Measurements from ENCODE around the gene JAML. TPM values are rescaled to one million over a fixed set of nuclear protein-coding genes. Genes with fewer than 3 reads are reported as not detected.
A peak's percentile ranks its signal among the peaks of the same experiment; 100 is the strongest.

Gene JAML
- total and polyA plus RNA-seq, 8 donors, result 0.39 to 7.4 (median 2.3) TPM

DNA sequence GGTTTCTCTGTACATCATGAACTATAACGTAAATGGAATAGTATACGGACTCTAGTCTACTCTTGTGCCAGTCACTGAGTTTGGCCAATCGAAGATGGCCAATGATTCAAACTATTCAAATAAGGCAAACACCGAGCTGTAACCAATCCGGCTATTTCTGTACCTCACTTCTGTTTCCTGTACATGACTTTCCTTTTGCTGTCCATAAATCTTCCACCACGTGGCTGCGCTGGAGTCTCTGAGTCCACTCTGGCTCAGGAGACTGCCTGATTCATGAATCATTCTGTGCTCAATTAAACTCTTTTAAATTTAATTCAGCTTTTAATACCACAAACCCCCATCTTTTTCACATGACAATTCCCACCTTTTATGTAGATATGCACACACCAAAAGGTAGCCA is 1.5 kb upstream of the JAML start:
- Histone ChIP-seq H3K4me3 (no peak overlapping the region), H3K27me3 (no peaks in the 10 kb centered on the region), H3K9me3 (no peaks in the 10 kb centered on the region), H3K36me3 (peaks cover 0 to 23% (median 3%) of the 10 kb centered on the region in 3 donors), H3K27ac (no peak overlapping the region), H3K4me1 (no peaks in the 10 kb centered on the region)
- WGBS, 2 donors, result 83 to 86% methylated on average over 7 of the region's 7 CpGs
- intact Hi-C loops (cut with DNase I), result no loop called here
- TF ChIP-seq, protein P1, sequence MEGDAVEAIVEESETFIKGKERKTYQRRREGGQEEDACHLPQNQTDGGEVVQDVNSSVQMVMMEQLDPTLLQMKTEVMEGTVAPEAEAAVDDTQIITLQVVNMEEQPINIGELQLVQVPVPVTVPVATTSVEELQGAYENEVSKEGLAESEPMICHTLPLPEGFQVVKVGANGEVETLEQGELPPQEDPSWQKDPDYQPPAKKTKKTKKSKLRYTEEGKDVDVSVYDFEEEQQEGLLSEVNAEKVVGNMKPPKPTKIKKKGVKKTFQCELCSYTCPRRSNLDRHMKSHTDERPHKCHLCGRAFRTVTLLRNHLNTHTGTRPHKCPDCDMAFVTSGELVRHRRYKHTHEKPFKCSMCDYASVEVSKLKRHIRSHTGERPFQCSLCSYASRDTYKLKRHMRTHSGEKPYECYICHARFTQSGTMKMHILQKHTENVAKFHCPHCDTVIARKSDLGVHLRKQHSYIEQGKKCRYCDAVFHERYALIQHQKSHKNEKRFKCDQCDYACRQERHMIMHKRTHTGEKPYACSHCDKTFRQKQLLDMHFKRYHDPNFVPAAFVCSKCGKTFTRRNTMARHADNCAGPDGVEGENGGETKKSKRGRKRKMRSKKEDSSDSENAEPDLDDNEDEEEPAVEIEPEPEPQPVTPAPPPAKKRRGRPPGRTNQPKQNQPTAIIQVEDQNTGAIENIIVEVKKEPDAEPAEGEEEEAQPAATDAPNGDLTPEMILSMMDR (IDR thresholded peaks at IDR 0.05), result no peak
- DNase-seq (no peak), ATAC-seq (no peak), FAIRE-seq (no peak)

DNA sequence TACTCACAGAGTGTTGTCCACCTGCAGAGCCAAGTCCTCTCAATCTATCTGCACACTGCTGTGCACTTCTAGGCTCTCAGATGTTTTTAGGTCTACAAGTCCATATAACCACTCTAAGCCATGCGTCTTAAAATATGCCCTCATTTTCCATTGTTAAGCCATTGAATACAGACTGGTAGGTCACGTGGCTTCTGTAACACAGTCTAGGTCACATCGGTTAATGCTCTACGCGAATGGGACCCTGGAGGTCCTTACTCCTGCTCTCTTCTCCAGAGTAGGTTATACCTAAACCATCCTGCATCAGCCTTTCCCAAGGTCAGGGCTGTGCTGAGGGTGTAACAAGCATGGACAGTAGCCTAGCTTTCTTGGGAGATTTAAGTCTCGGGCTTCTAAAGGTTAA is 819 bp downstream of the JAML start:
- intact Hi-C loops (cut with DNase I), result no loop called here
- Histone ChIP-seq H3K36me3 (peaks cover 0 to 10% (median 0%) of the 10 kb centered on the region in 3 donors), H3K27me3 (no peaks in the 10 kb centered on the region), H3K4me1 (no peaks in the 10 kb centered on the region), H3K4me3 (peak overlapping the region in 1 of 4 donors; percentile 28), H3K27ac (no peak overlapping the region), H3K9me3 (no peaks in the 10 kb centered on the region)
- WGBS, 2 donors, result 77 to 80% methylated on average over 6 of the region's 6 CpGs
- TF ChIP-seq, protein P1 (IDR thresholded peaks at IDR 0.05), result no peak
- DNase-seq (no peak), ATAC-seq (no peak), FAIRE-seq (no peak)

DNA sequence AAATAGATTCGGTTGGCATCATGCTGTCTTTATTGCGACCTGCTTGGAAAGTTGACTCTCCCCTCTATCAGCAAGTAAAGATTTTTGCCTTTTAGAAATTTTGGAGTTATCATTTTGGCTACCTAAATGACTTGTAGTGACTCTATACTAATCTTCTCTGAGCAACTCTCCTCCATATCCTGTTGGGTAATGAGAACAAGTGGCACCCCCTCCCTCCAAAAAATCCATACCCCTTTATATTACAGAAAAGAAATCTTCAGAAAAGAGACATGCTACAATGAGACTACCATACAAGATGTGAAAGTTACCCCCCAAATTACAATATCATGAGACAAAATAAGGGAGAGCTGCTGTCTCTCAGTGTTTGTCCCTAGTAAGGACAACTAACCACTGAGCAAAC is 1.2 kb downstream of the JAML start:
- DNase-seq (no peak), ATAC-seq (no peak), FAIRE-seq (no peak)
- peak overlapping the region in 1 of 4 donors; percentile 28 for H3K4me3 ChIP-seq
- intact Hi-C loops (cut with DNase I), result no loop called here
- no peaks in the 10 kb centered on the region for H3K4me1 ChIP-seq
- TF ChIP-seq, protein P1 (IDR thresholded peaks at IDR 0.05), result no peak
- no peaks in the 10 kb centered on the region for H3K27me3 ChIP-seq
- H3K9me3 ChIP-seq, result no peaks in the 10 kb centered on the region
- peaks cover 0 to 9% (median 0%) of the 10 kb centered on the region in 3 donors for H3K36me3 ChIP-seq
- H3K27ac ChIP-seq, result no peak overlapping the region
- WGBS, 2 donors, result 75 to 83% methylated on average over 2 of the region's 2 CpGs

DNA sequence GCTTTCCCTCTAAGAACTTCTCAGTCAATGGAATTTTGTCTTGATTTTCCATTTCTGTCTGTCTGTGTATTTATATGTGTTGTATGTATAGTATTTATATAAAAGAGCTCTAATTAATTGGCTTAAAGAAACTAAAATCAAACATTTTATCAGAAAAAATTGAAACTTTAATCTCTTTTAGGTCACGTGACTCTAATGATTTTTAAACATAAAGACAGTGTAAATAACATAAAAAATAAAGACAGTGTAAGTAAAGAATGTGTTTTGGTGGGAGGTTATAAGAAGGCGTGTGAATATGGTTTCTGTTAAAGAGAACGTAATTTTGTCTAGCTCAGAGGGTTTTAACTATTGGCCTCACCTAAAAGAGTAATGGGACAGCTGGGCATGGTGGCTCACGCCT is 2.4 kb downstream of the JAML start:
- FAIRE-seq (no peak), DNase-seq (no peak), ATAC-seq (no peak)
- TF ChIP-seq, protein P1 (IDR thresholded peaks at IDR 0.05), result no peak
- Histone ChIP-seq H3K4me1 (no peaks in the 10 kb centered on the region), H3K9me3 (no peaks in the 10 kb centered on the region), H3K27ac (no peak overlapping the region), H3K4me3 (no peak overlapping the region), H3K27me3 (no peaks in the 10 kb centered on the region), H3K36me3 (peaks cover 0 to 7% (median 0%) of the 10 kb centered on the region in 3 donors)
- intact Hi-C loops (cut with DNase I), result no loop called here
- WGBS, 2 donors, result 48 to 75% methylated on average over 4 of the region's 4 CpGs

DNA sequence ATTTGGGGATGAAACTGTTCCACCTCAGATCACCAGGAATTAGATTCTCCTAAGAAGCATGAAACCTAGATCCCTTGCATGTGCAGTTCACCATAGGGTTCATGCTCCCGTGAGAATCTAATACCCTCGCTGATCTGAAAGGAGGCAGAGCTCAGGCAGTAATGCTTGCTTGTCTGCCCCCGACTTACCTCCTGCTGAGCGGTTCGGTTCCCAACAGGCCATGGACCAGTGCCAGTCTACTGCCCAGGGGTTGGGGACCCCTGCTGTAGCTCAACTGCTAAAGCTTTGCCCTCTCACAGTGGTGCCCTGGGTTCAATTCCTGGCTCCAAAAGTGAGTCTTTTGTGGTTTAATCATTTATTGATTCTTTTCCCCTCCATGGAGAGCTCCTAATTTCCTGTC is 3.4 kb downstream of the JAML start:
- Histone ChIP-seq H3K4me3 (no peak overlapping the region), H3K27ac (no peak overlapping the region), H3K4me1 (no peaks in the 10 kb centered on the region), H3K9me3 (no peaks in the 10 kb centered on the region), H3K36me3 (peaks cover 0 to 2% (median 0%) of the 10 kb centered on the region in 3 donors), H3K27me3 (no peaks in the 10 kb centered on the region)
- TF ChIP-seq, protein P1 (IDR thresholded peaks at IDR 0.05), result no peak
- no peak for DNase-seq
- intact Hi-C loops (cut with DNase I), result no loop called here
- no peak for FAIRE-seq
- WGBS, 2 donors, result 63 to 73% methylated on average over 5 of the region's 5 CpGs
- no peak for ATAC-seq
